Myocyte (in vitro differentiated cells): ENCODE data around the gene ZAP70. TPM values are rescaled to one million over a fixed set of nuclear protein-coding genes. Genes with fewer than 3 reads are reported as not detected.
A peak's percentile ranks its signal among the peaks of the same experiment; 100 is the strongest.

ENCODE experiments used
- DNase-seq: peaks from one replicate; pipeline ENCODE4 v3.0.0-alpha.2; 2012; ENCODE audit warnings: low read depth
- total RNA-seq: library from RNA; depleted of rRNA; stranded (reverse); fragments of >200 nt; gene quantifications from 2 replicates; pipeline ENCODE4 v1.2.3, GENCODE V29; 2014

ZAP70 gene
- total RNA-seq, 1 donor from 2014 or later, result 2.2 TPM

- no peak for DNase-seq
These were observed 2.7 kb downstream of the ZAP70 start for GRCh38 chr2:97715951-97716694.

GRCh38 chr2:97716695-97717612 is 3.6 kb downstream of the ZAP70 start:
- no peak for DNase-seq

GRCh38 chr2:97717613-97717995 is 4.2 kb downstream of the ZAP70 start:
- peak; percentile 46 for DNase-seq

GRCh38 chr2:97718051-97718882 is 4.9 kb downstream of the ZAP70 start:
- DNase-seq, result no peak

GRCh38 chr2:97718942-97719341 is 5.6 kb downstream of the ZAP70 start:
- DNase-seq, result peak; percentile 51

- no peak for DNase-seq
These were observed 6.2 kb downstream of the ZAP70 start for GRCh38 chr2:97719362-97720155.

- DNase-seq, result no peak
These were observed 7.4 kb downstream of the ZAP70 start for GRCh38 chr2:97720746-97721145.

GRCh38 chr2:97722227-97722626 is 8.9 kb downstream of the ZAP70 start:
- no peak for DNase-seq

GRCh38 chr2:97723156-97724072 is 10.0 kb downstream of the ZAP70 start:
- no peak for DNase-seq

GRCh38 chr2:97724073-97724410 is 10.7 kb downstream of the ZAP70 start:
- DNase-seq, result no peak

GRCh38 chr2:97724501-97724900 is 11.1 kb downstream of the ZAP70 start:
- no peak for DNase-seq

- no peak for DNase-seq
These were observed 11.7 kb downstream of the ZAP70 start for GRCh38 chr2:97724946-97725688.

GRCh38 chr2:97726261-97727064 is 13.1 kb downstream of the ZAP70 start:
- DNase-seq, result peak; percentile 84

GRCh38 chr2:97727296-97727695 is 13.9 kb downstream of the ZAP70 start:
- no peak for DNase-seq

- peak; percentile 95 for DNase-seq
These were observed 14.8 kb downstream of the ZAP70 start for GRCh38 chr2:97728091-97728731.

GRCh38 chr2:97730245-97730644 is 16.9 kb downstream of the ZAP70 start:
- no peak for DNase-seq

GRCh38 chr2:97731274-97732020 is 18.1 kb downstream of the ZAP70 start:
- peak; percentile 44 for DNase-seq
